HepG2 (cell line): ENCODE measurements around the gene HOMEZ. TPM values are rescaled to one million over a fixed set of nuclear protein-coding genes. Genes with fewer than 3 reads are reported as not detected.

Experiments
- BRCA1 ChIP-seq: sonication (generic); formaldehyde crosslinking; IDR thresholded peaks from 2 replicates; pipeline ENCODE4 v1.4.0; 2020; ENCODE audit warnings: missing genetic modification reagents
- FOXO1 ChIP-seq: sonication (generic); formaldehyde crosslinking; IDR thresholded peaks from 2 replicates; pipeline ENCODE4 v1.4.0; 2020; ENCODE audit warnings: missing genetic modification reagents
- HOXA5 ChIP-seq: sonication (generic); formaldehyde crosslinking; IDR thresholded peaks from 2 replicates; pipeline ENCODE4 v1.4.0; 2020; ENCODE audit warnings: missing genetic modification reagents
- PCBP2 ChIP-seq: fragments of 200-400 bp; formaldehyde crosslinking; optimal IDR thresholded peaks from 2 replicates; pipeline ENCODE3; 2018; ENCODE audit warnings: low read length, low read depth; ENCODE audit not compliant: poor library complexity, severe bottlenecking
- SATB2 ChIP-seq: sonication (generic); formaldehyde crosslinking; IDR thresholded peaks from 2 replicates; pipeline ENCODE4 v1.5.0; 2020; ENCODE audit warnings: missing genetic modification reagents
- USF2 ChIP-seq, 2 experiments: sonication (generic) in 1 of 2; formaldehyde crosslinking in 1 of 2; IDR thresholded peaks; 2 replicates each; pipeline versions ENCODE4 v1.5.1 to v1.6.1; 2011 to 2020; ENCODE audit warnings: borderline replicate concordance in 1 of 2, low read depth in 1 of 2, low read length in 1 of 2, mild to moderate bottlenecking in 1 of 2, missing genetic modification reagents in 1 of 2, moderate library complexity in 1 of 2
- ZBED4 ChIP-seq: sonication (generic); formaldehyde crosslinking; IDR thresholded peaks from 2 replicates; pipeline ENCODE4 v1.4.0; 2020; ENCODE audit warnings: missing genetic modification reagents, borderline replicate concordance
- ZBTB39 ChIP-seq: sonication (generic); formaldehyde crosslinking; IDR thresholded peaks from 2 replicates; pipeline ENCODE4 v1.5.0; 2020; ENCODE audit warnings: missing genetic modification reagents
- ZFP36L1 ChIP-seq: sonication (generic); formaldehyde crosslinking; IDR thresholded peaks from 2 replicates; pipeline ENCODE4 v1.8.0; 2022; ENCODE audit warnings: mild to moderate bottlenecking, missing genetic modification reagents, moderate library complexity
- ZNF256 ChIP-seq: sonication (generic); formaldehyde crosslinking; conservative IDR thresholded peaks from 2 replicates; pipeline ENCODE4 v1.4.0; 2020; ENCODE audit warnings: missing genetic modification reagents
- ZNF605 ChIP-seq: sonication (generic); formaldehyde crosslinking; IDR thresholded peaks from 2 replicates; pipeline ENCODE4 v1.8.0; 2022; ENCODE audit warnings: mild to moderate bottlenecking, missing genetic modification reagents
- ZNF703 ChIP-seq: sonication (generic); formaldehyde crosslinking; IDR thresholded peaks from 2 replicates; pipeline ENCODE4 v1.5.1; 2020; ENCODE audit warnings: missing genetic modification reagents, mild to moderate bottlenecking, moderate library complexity, borderline replicate concordance
- ZNF749 ChIP-seq: sonication (generic); formaldehyde crosslinking; IDR thresholded peaks from 2 replicates; pipeline ENCODE4 v1.8.0; 2022; ENCODE audit warnings: mild to moderate bottlenecking, missing genetic modification reagents, moderate library complexity, borderline replicate concordance
- ZNF773 ChIP-seq: sonication (generic); formaldehyde crosslinking; IDR thresholded peaks from 2 replicates; pipeline ENCODE4 v1.4.0; 2020; ENCODE audit warnings: missing genetic modification reagents, borderline replicate concordance
- ZNF891 ChIP-seq: sonication (generic); formaldehyde crosslinking; IDR thresholded peaks from 2 replicates; pipeline ENCODE4 v1.5.0; 2020; ENCODE audit warnings: mild to moderate bottlenecking, missing genetic modification reagents
- ZSCAN29 ChIP-seq: sonication (generic); formaldehyde crosslinking; conservative IDR thresholded peaks from 2 replicates; pipeline ENCODE4 v1.4.0; 2020; ENCODE audit warnings: mild to moderate bottlenecking, missing genetic modification reagents
- polyA plus RNA-seq, 8 experiments: library from polyadenylated mRNA; depleted of rRNA in 3 of 8; stranded (reverse) in 7 of 8; unstranded in 1 of 8; fragments of >200 nt; fragmentation: Illumina TruSeq in 4 of 8; extraction: Trizol in 4 of 8; gene quantifications; 2 replicates each; pipeline versions ENCODE4 v1.2.1 to v1.2.3, GENCODE V29; 2011 to 2016; ENCODE audit warnings: low read depth in 4 of 8, missing spikeins in 1 of 8, mixed read lengths in 1 of 8; ENCODE audit not compliant: insufficient read depth in 1 of 8
- total RNA-seq, 5 experiments: library from RNA; depleted of rRNA; stranded (reverse); fragments of >200 nt; fragmentation: Illumina TruSeq; extraction: Trizol; gene quantifications; 2 replicates each; pipeline ENCODE4 v1.2.3, GENCODE V29; 2016; ENCODE audit warnings: low read depth in 1 of 5
- TF ChIP-seq, protein P1 (sequence below): IDR thresholded peaks from 2 replicates; pipeline ENCODE4 v1.6.1; 2016; ENCODE audit warnings: missing compliant biosample characterization, missing genetic modification reagents, borderline replicate concordance
- TF ChIP-seq, protein P2 (sequence below): sonication (generic); formaldehyde crosslinking; IDR thresholded peaks from 2 replicates; pipeline ENCODE4 v1.5.0; 2020; ENCODE audit warnings: missing genetic modification reagents

Gene HOMEZ
- total and polyA plus RNA-seq, 2 of the 13 experiments (the other 11 are each of a cell fraction or from before 2014, with no cell fraction given), result 14.5 to 31.8 TPM

GRCh38 chr14:23299986-23300686 lies 14.2 kb upstream of the HOMEZ start (continued):
- TF ChIP-seq ZBED4 (no peak), ZNF773 (peak; percentile 54; the same call in 1 of the 2 replicates), FOXO1 (CRISPR knock-in tag) (no peak), ZNF605 (peak; percentile 72; the same call in 1 of the 2 replicates), ZNF749 (no peak), ZSCAN29 (CRISPR knock-in tag) (peak; percentile 41), ZNF891 (CRISPR knock-in tag) (no peak), USF2 (IDR thresholded peaks at IDR 0.05; ENCODE audit: low read depth, low read length) (no peak), USF2 (CRISPR knock-in tag; IDR thresholded peaks at IDR 0.05; ENCODE audit: borderline replicate concordance) (peak; percentile 47; the same call in 1 of the 2 replicates), HOXA5 (CRISPR knock-in tag) (no peak), ZBTB39 (CRISPR knock-in tag) (no peak), ZNF703 (CRISPR knock-in tag) (no peak), SATB2 (0 out of 2 replicates have a peak, but pooled peaks have one; percentile 47), ZNF256 (0 out of 2 replicates have a peak, but pooled peaks have one; percentile 52), PCBP2 (no peak), ZFP36L1 (CRISPR knock-in tag) (0 out of 2 replicates have a peak, but pooled peaks have one; percentile 2), BRCA1 (peak; percentile 58; the same call in 1 of the 2 replicates)
- TF ChIP-seq, protein P1, sequence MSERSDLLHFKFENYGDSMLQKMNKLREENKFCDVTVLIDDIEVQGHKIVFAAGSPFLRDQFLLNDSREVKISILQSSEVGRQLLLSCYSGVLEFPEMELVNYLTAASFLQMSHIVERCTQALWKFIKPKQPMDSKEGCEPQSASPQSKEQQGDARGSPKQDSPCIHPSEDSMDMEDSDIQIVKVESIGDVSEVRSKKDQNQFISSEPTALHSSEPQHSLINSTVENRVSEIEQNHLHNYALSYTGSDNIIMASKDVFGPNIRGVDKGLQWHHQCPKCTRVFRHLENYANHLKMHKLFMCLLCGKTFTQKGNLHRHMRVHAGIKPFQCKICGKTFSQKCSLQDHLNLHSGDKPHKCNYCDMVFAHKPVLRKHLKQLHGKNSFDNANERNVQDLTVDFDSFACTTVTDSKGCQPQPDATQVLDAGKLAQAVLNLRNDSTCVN (CRISPR knock-in tag), result no peak
- TF ChIP-seq, protein P2, sequence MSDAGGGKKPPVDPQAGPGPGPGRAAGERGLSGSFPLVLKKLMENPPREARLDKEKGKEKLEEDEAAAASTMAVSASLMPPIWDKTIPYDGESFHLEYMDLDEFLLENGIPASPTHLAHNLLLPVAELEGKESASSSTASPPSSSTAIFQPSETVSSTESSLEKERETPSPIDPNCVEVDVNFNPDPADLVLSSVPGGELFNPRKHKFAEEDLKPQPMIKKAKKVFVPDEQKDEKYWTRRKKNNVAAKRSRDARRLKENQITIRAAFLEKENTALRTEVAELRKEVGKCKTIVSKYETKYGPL, result peak; percentile 7; the same call in 1 of the 2 replicates
